ENCODE data around the gene EHBP1. TPM values are rescaled to one million over a fixed set of nuclear protein-coding genes. Genes with fewer than 3 reads are reported as not detected.

The EHBP1 gene
- total RNA-seq, 2 donors from 2014 or later: 34.6 to 49.8 TPM

- no peaks in the 10 kb centered on the region for H3K36me3 ChIP-seq (ENCODE audit: control insufficient read depth, insufficient read depth, low read length)
- no peak overlapping the region for H3K27ac ChIP-seq (ENCODE audit: low read depth, low read length)
- no peaks in the 10 kb centered on the region for H3K4me1 ChIP-seq (ENCODE audit: control insufficient read depth, insufficient read depth, low read length)
- Mint-ChIP-seq H3K27ac (no peak overlapping the region), H3K4me3 (no peak overlapping the region), H3K36me3 (ENCODE audit: low read depth) (peaks cover 3% of the 10 kb centered on the region), H3K27me3 (ENCODE audit: insufficient read depth) (no peaks in the 10 kb centered on the region), H3K9me3 (peaks cover 4% of the 10 kb centered on the region), H3K4me1 (peaks cover 2% of the 10 kb centered on the region)
- no peak overlapping the region for H3K9ac ChIP-seq (ENCODE audit: extremely low read depth, low read length, poor library complexity, severe bottlenecking)
- DNase-seq: no peak
- no peaks in the 10 kb centered on the region for H3K27me3 ChIP-seq (ENCODE audit: control insufficient read depth, insufficient read depth, low read length, poor library complexity, severe bottlenecking)
- peaks cover under 1% of the 10 kb centered on the region for H3K9me3 ChIP-seq (ENCODE audit: control insufficient read depth, low read length)
- no peak overlapping the region for H3K4me3 ChIP-seq (ENCODE audit: low read length)
- TF ChIP-seq, protein P1, sequence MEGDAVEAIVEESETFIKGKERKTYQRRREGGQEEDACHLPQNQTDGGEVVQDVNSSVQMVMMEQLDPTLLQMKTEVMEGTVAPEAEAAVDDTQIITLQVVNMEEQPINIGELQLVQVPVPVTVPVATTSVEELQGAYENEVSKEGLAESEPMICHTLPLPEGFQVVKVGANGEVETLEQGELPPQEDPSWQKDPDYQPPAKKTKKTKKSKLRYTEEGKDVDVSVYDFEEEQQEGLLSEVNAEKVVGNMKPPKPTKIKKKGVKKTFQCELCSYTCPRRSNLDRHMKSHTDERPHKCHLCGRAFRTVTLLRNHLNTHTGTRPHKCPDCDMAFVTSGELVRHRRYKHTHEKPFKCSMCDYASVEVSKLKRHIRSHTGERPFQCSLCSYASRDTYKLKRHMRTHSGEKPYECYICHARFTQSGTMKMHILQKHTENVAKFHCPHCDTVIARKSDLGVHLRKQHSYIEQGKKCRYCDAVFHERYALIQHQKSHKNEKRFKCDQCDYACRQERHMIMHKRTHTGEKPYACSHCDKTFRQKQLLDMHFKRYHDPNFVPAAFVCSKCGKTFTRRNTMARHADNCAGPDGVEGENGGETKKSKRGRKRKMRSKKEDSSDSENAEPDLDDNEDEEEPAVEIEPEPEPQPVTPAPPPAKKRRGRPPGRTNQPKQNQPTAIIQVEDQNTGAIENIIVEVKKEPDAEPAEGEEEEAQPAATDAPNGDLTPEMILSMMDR (conservative IDR thresholded peaks at IDR 0.05): no peak
- 90 to 100% methylated on average over 3 to 4 of the region's 4 CpGs for WGBS, 2 experiments (ENCODE audit: insufficient coverage in 1 of 2, insufficient read length in 1 of 2)
Measured at GRCh38 chr2:62801110-62801509, 95.6 kb downstream of the EHBP1 start.

- Histone ChIP-seq H3K4me1 (ENCODE audit: control insufficient read depth, insufficient read depth, low read length) (no peaks in the 10 kb centered on the region), H3K9me3 (ENCODE audit: control insufficient read depth, low read length) (peaks cover 6% of the 10 kb centered on the region), H3K4me3 (ENCODE audit: low read length) (no peak overlapping the region), H3K27me3 (ENCODE audit: control insufficient read depth, insufficient read depth, low read length, poor library complexity, severe bottlenecking) (no peaks in the 10 kb centered on the region), H3K9ac (ENCODE audit: extremely low read depth, low read length, poor library complexity, severe bottlenecking) (no peak overlapping the region), H3K36me3 (ENCODE audit: control insufficient read depth, insufficient read depth, low read length) (no peaks in the 10 kb centered on the region), H3K27ac (ENCODE audit: low read depth, low read length) (no peak overlapping the region)
- H3K36me3 Mint-ChIP-seq (ENCODE audit: low read depth): peaks cover 9% of the 10 kb centered on the region
- DNase-seq: no peak
- peaks cover 6% of the 10 kb centered on the region for H3K9me3 Mint-ChIP-seq
- H3K4me3 Mint-ChIP-seq: no peak overlapping the region
- WGBS, 2 experiments (ENCODE audit: insufficient coverage in 1 of 2, insufficient read length in 1 of 2): 67 to 94% methylated on average over 1 to 4 of the region's 4 CpGs
- no peaks in the 10 kb centered on the region for H3K27me3 Mint-ChIP-seq (ENCODE audit: insufficient read depth)
- no peak overlapping the region for H3K27ac Mint-ChIP-seq
- TF ChIP-seq, protein P1 (conservative IDR thresholded peaks at IDR 0.05): peak; percentile 64
- H3K4me1 Mint-ChIP-seq: peaks cover 2% of the 10 kb centered on the region
Measured at GRCh38 chr2:62801814-62802523, 96.5 kb downstream of the EHBP1 start.

GRCh38 chr2:62803961-62804360 is 98.4 kb downstream of the EHBP1 start:
- DNase-seq: no peak
- Histone ChIP-seq H3K27ac (ENCODE audit: low read depth, low read length) (no peak overlapping the region), H3K4me3 (ENCODE audit: low read length) (no peak overlapping the region), H3K9ac (ENCODE audit: extremely low read depth, low read length, poor library complexity, severe bottlenecking) (no peak overlapping the region), H3K4me1 (ENCODE audit: control insufficient read depth, insufficient read depth, low read length) (no peaks in the 10 kb centered on the region), H3K27me3 (ENCODE audit: control insufficient read depth, insufficient read depth, low read length, poor library complexity, severe bottlenecking) (no peaks in the 10 kb centered on the region), H3K36me3 (ENCODE audit: control insufficient read depth, insufficient read depth, low read length) (no peaks in the 10 kb centered on the region), H3K9me3 (ENCODE audit: control insufficient read depth, low read length) (peaks cover 15% of the 10 kb centered on the region)
- Mint-ChIP-seq H3K27me3 (ENCODE audit: insufficient read depth) (no peaks in the 10 kb centered on the region), H3K9me3 (peaks cover 11% of the 10 kb centered on the region), H3K27ac (no peak overlapping the region), H3K4me1 (no peaks in the 10 kb centered on the region), H3K36me3 (ENCODE audit: low read depth) (peaks cover 11% of the 10 kb centered on the region), H3K4me3 (no peak overlapping the region)
- TF ChIP-seq, protein P1 (conservative IDR thresholded peaks at IDR 0.05): no peak

Data from endodermal cell (in vitro differentiated cells).